ENCODE measurements around the gene OSBPL10. TPM values are rescaled to one million over a fixed set of nuclear protein-coding genes. Genes with fewer than 3 reads are reported as not detected.

The OSBPL10 gene
- total RNA-seq, 4 donors from 2014 or later = 7.9 to 25.5 (median 11.8) TPM

- H3K36me3 ChIP-seq = peaks cover 0 to 37% of the 10 kb centered on the region in 2 donors
- no peaks in the 10 kb centered on the region for H3K9me3 ChIP-seq
- H3K4me3 ChIP-seq = no peak overlapping the region
- 64 to 78% methylated on average over 3 to 4 of the region's 4 CpGs for WGBS, 2 donors (ENCODE audit: low coverage in 1 of 2)
- no peak for TF ChIP-seq POLR2AphosphoS5 (IDR thresholded peaks at IDR 0.05)
- TF ChIP-seq CTCF (IDR thresholded peaks at IDR 0.05) = no peak
- no peak for TF ChIP-seq POLR2A (IDR thresholded peaks at IDR 0.05)
- TF ChIP-seq EP300 (IDR thresholded peaks at IDR 0.05) = no peak
- H3K27ac ChIP-seq = no peak overlapping the region
- no peaks in the 10 kb centered on the region for H3K27me3 ChIP-seq
- no peaks in the 10 kb centered on the region for H3K4me1 ChIP-seq
- no peak for ATAC-seq
Measured at GRCh38 chr3:31636049-31636448, 345.0 kb downstream of the OSBPL10 start.

GRCh38 chr3:31635545-31635944, 345.5 kb downstream of the OSBPL10 start:
- H3K36me3 ChIP-seq = peaks cover 0 to 42% of the 10 kb centered on the region in 2 donors
- H3K27ac ChIP-seq = no peak overlapping the region
- H3K27me3 ChIP-seq = no peaks in the 10 kb centered on the region
- H3K4me1 ChIP-seq = no peaks in the 10 kb centered on the region
- TF ChIP-seq POLR2AphosphoS5 (IDR thresholded peaks at IDR 0.05) (no peak), EP300 (IDR thresholded peaks at IDR 0.05) (no peak), POLR2A (IDR thresholded peaks at IDR 0.05) (no peak), CTCF (IDR thresholded peaks at IDR 0.05) (no peak)
- no peak for ATAC-seq
- 8 to 42% methylated on average over 1 of the region's 1 CpG for WGBS, 2 donors (ENCODE audit: low coverage in 1 of 2)
- no peak overlapping the region for H3K4me3 ChIP-seq
- H3K9me3 ChIP-seq = no peaks in the 10 kb centered on the region

GRCh38 chr3:31634476-31634875, 346.6 kb downstream of the OSBPL10 start:
- H3K4me3 ChIP-seq = no peak overlapping the region
- no peaks in the 10 kb centered on the region for H3K27me3 ChIP-seq
- no peak for ATAC-seq
- H3K9me3 ChIP-seq = no peaks in the 10 kb centered on the region
- peaks cover 0 to 53% of the 10 kb centered on the region in 2 donors for H3K36me3 ChIP-seq
- no peak for TF ChIP-seq POLR2AphosphoS5 (IDR thresholded peaks at IDR 0.05)
- TF ChIP-seq EP300 (IDR thresholded peaks at IDR 0.05) = no peak
- no peak for TF ChIP-seq POLR2A (IDR thresholded peaks at IDR 0.05)
- no peak for TF ChIP-seq CTCF (IDR thresholded peaks at IDR 0.05)
- no peak overlapping the region for H3K27ac ChIP-seq
- H3K4me1 ChIP-seq = no peaks in the 10 kb centered on the region
- WGBS, 2 donors (ENCODE audit: low coverage in 1 of 2) = 61 to 100% methylated on average over 2 of the region's 2 CpGs

GRCh38 chr3:31629054-31629453, 352.0 kb downstream of the OSBPL10 start:
- no peaks in the 10 kb centered on the region for H3K4me1 ChIP-seq
- no peaks in the 10 kb centered on the region for H3K9me3 ChIP-seq
- no peak overlapping the region for H3K4me3 ChIP-seq
- H3K27me3 ChIP-seq = no peaks in the 10 kb centered on the region
- WGBS, 2 donors (ENCODE audit: low coverage in 1 of 2) = 89 to 94% methylated on average over 2 to 5 of the region's 5 CpGs
- ATAC-seq = no peak
- no peak overlapping the region for H3K27ac ChIP-seq
- TF ChIP-seq CTCF (IDR thresholded peaks at IDR 0.05) = no peak
- TF ChIP-seq POLR2AphosphoS5 (IDR thresholded peaks at IDR 0.05) = no peak
- no peak for TF ChIP-seq POLR2A (IDR thresholded peaks at IDR 0.05)
- no peak for TF ChIP-seq EP300 (IDR thresholded peaks at IDR 0.05)
- peaks cover 0 to 78% of the 10 kb centered on the region in 2 donors for H3K36me3 ChIP-seq

GRCh38 chr3:31625358-31625757, 355.7 kb downstream of the OSBPL10 start:
- H3K4me1 ChIP-seq = no peaks in the 10 kb centered on the region
- no peak overlapping the region for H3K4me3 ChIP-seq
- no peaks in the 10 kb centered on the region for H3K9me3 ChIP-seq
- no peaks in the 10 kb centered on the region for H3K27me3 ChIP-seq
- H3K36me3 ChIP-seq = peaks cover 0 to 74% of the 10 kb centered on the region in 2 donors
- TF ChIP-seq CTCF (IDR thresholded peaks at IDR 0.05) = no peak
- no peak for TF ChIP-seq POLR2AphosphoS5 (IDR thresholded peaks at IDR 0.05)
- TF ChIP-seq EP300 (IDR thresholded peaks at IDR 0.05) = no peak
- TF ChIP-seq POLR2A (IDR thresholded peaks at IDR 0.05) = no peak
- 76 to 91% methylated on average over 1 to 2 of the region's 2 CpGs for WGBS, 2 donors (ENCODE audit: low coverage in 1 of 2)
- no peak for ATAC-seq
- H3K27ac ChIP-seq = no peak overlapping the region
